GM23338 (cell line): Measurements from ENCODE around the gene LYSMD3. TPM values are rescaled to one million over a fixed set of nuclear protein-coding genes. Genes with fewer than 3 reads are reported as not detected.

Source experiments
- CREB1 ChIP-seq: fragments of 250-450 bp; sonication (Bioruptor Pico); IDR thresholded peaks from 2 replicates; pipeline ENCODE4 v1.5.0; 2020; ENCODE audit warnings: low read depth, mild to moderate bottlenecking, moderate library complexity
- NANOG ChIP-seq: IDR thresholded peaks from 2 replicates; pipeline ENCODE4 v1.6.1; 2016; ENCODE audit warnings: antibody characterized with exemption, borderline replicate concordance
- POLR2AphosphoS5 ChIP-seq: IDR thresholded peaks from 2 replicates; pipeline ENCODE4 v1.6.1; 2016; ENCODE audit warnings: antibody characterized with exemption, low read depth
- REST ChIP-seq: IDR thresholded peaks from one replicate; pipeline ENCODE4 v1.6.1; 2018; ENCODE audit warnings: antibody characterized with exemption; ENCODE audit not compliant: unreplicated experiment
- polyA plus RNA-seq: library from polyadenylated mRNA; unstranded; fragments of >200 nt; fragmentation: Nextera tagmentation; extraction: Ambion mirVana; gene quantifications from 2 replicates; pipeline ENCODE4 v1.2.1, GENCODE V29; 2016
- total RNA-seq: library from RNA; depleted of rRNA; stranded (reverse); fragments of >200 nt; shearing (Covaris generic); gene quantifications from 2 replicates; pipeline ENCODE4 v1.2.3, GENCODE V29; 2014
- TF ChIP-seq, protein P1 (sequence below): fragments of 250-450 bp; sonication (Bioruptor Pico); IDR thresholded peaks from 2 replicates; pipeline ENCODE4 v1.5.0; 2020; ENCODE audit warnings: mild to moderate bottlenecking, moderate library complexity

The LYSMD3 gene
- total and polyA plus RNA-seq, 2 experiments from 2014 or later = 10.7 to 19.6 TPM

- TF ChIP-seq, protein P1, sequence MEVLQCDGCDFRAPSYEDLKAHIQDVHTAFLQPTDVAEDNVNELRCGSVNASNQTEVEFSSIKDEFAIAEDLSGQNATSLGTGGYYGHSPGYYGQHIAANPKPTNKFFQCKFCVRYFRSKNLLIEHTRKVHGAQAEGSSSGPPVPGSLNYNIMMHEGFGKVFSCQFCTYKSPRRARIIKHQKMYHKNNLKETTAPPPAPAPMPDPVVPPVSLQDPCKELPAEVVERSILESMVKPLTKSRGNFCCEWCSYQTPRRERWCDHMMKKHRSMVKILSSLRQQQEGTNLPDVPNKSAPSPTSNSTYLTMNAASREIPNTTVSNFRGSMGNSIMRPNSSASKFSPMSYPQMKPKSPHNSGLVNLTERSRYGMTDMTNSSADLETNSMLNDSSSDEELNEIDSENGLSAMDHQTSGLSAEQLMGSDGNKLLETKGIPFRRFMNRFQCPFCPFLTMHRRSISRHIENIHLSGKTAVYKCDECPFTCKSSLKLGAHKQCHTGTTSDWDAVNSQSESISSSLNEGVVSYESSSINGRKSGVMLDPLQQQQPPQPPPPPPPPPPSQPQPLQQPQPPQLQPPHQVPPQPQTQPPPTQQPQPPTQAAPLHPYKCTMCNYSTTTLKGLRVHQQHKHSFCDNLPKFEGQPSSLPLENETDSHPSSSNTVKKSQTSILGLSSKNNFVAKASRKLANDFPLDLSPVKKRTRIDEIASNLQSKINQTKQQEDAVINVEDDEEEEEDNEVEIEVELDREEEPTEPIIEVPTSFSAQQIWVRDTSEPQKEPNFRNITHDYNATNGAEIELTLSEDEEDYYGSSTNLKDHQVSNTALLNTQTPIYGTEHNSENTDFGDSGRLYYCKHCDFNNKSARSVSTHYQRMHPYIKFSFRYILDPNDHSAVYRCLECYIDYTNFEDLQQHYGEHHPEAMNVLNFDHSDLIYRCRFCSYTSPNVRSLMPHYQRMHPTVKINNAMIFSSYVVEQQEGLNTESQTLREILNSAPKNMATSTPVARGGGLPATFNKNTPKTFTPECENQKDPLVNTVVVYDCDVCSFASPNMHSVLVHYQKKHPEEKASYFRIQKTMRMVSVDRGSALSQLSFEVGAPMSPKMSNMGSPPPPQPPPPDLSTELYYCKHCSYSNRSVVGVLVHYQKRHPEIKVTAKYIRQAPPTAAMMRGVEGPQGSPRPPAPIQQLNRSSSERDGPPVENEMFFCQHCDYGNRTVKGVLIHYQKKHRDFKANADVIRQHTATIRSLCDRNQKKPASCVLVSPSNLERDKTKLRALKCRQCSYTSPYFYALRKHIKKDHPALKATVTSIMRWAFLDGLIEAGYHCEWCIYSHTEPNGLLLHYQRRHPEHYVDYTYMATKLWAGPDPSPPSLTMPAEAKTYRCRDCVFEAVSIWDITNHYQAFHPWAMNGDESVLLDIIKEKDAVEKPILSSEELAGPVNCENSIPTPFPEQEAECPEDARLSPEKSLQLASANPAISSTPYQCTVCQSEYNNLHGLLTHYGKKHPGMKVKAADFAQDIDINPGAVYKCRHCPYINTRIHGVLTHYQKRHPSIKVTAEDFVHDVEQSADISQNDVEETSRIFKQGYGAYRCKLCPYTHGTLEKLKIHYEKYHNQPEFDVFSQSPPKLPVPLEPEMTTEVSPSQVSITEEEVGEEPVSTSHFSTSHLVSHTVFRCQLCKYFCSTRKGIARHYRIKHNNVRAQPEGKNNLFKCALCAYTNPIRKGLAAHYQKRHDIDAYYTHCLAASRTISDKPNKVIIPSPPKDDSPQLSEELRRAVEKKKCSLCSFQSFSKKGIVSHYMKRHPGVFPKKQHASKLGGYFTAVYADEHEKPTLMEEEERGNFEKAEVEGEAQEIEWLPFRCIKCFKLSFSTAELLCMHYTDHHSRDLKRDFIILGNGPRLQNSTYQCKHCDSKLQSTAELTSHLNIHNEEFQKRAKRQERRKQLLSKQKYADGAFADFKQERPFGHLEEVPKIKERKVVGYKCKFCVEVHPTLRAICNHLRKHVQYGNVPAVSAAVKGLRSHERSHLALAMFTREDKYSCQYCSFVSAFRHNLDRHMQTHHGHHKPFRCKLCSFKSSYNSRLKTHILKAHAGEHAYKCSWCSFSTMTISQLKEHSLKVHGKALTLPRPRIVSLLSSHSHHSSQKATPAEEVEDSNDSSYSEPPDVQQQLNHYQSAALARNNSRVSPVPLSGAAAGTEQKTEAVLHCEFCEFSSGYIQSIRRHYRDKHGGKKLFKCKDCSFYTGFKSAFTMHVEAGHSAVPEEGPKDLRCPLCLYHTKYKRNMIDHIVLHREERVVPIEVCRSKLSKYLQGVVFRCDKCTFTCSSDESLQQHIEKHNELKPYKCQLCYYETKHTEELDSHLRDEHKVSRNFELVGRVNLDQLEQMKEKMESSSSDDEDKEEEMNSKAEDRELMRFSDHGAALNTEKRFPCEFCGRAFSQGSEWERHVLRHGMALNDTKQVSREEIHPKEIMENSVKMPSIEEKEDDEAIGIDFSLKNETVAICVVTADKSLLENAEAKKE (CRISPR knock-in tag) = no peak
- TF ChIP-seq NANOG (no peak), REST (no peak), POLR2AphosphoS5 (no peak), CREB1 (CRISPR knock-in tag) (peak; percentile 30; the same call in 1 of the 2 replicates)
Observed at GRCh38 chr5:90529939-90530677, 724 bp upstream of the LYSMD3 start (continued).
